ENCODE results near the gene MTRF1L. TPM values are rescaled to one million over a fixed set of nuclear protein-coding genes. Genes with fewer than 3 reads are reported as not detected.
A peak's percentile ranks its signal among the peaks of the same experiment; 100 is the strongest.

MTRF1L gene
- total RNA-seq, 4 donors from 2014 or later, result 13.6 to 31.4 (median 19.1) TPM

- no peak for DNase-seq
- Histone ChIP-seq H3K27ac (no peak overlapping the region), H3K27me3 (no peaks in the 10 kb centered on the region), H3K36me3 (no peaks in the 10 kb centered on the region), H3K4me3 (no peak overlapping the region), H3K4me1 (no peaks in the 10 kb centered on the region), H3K9me3 (no peaks in the 10 kb centered on the region)
- no peak for TF ChIP-seq CTCF (IDR thresholded peaks at IDR 0.05)
- no peak for TF ChIP-seq POLR2A (IDR thresholded peaks at IDR 0.05)
Measured at GRCh38 chr6:152959333-152959732, 43.2 kb downstream of the MTRF1L start.

GRCh38 chr6:152957796-152958195 lies 44.7 kb downstream of the MTRF1L start:
- H3K4me3 ChIP-seq, result no peak overlapping the region
- H3K27me3 ChIP-seq, result no peaks in the 10 kb centered on the region

GRCh38 chr6:152954443-152954842 lies 48.1 kb downstream of the MTRF1L start:
- DNase-seq, result no peak
- TF ChIP-seq CTCF (IDR thresholded peaks at IDR 0.05) (peak in 3 of 6 experiments; percentile 2 to 10 (median 6)), POLR2A (IDR thresholded peaks at IDR 0.05) (no peak)
- Histone ChIP-seq H3K36me3 (no peaks in the 10 kb centered on the region), H3K27ac (no peak overlapping the region), H3K27me3 (no peaks in the 10 kb centered on the region), H3K4me3 (no peak overlapping the region), H3K9me3 (no peaks in the 10 kb centered on the region), H3K4me1 (no peaks in the 10 kb centered on the region)

More at GRCh38 chr6:152957796-152958195, 44.7 kb downstream of the MTRF1L start:
- no peaks in the 10 kb centered on the region for H3K4me1 ChIP-seq
- no peak overlapping the region for H3K27ac ChIP-seq
- no peaks in the 10 kb centered on the region for H3K9me3 ChIP-seq
- DNase-seq, result no peak
- no peaks in the 10 kb centered on the region for H3K36me3 ChIP-seq
- TF ChIP-seq POLR2A (IDR thresholded peaks at IDR 0.05) (no peak), CTCF (IDR thresholded peaks at IDR 0.05) (no peak)

- no peaks in the 10 kb centered on the region for H3K9me3 ChIP-seq
- no peaks in the 10 kb centered on the region for H3K36me3 ChIP-seq
- DNase-seq, result no peak
- H3K27ac ChIP-seq, result no peak overlapping the region
- TF ChIP-seq POLR2A (IDR thresholded peaks at IDR 0.05), result no peak
- peak in 3 of 6 experiments; percentile 7 to 27 (median 15) for TF ChIP-seq CTCF (IDR thresholded peaks at IDR 0.05)
- H3K4me1 ChIP-seq, result no peaks in the 10 kb centered on the region
- H3K4me3 ChIP-seq, result no peak overlapping the region
- no peaks in the 10 kb centered on the region for H3K27me3 ChIP-seq
Measured at GRCh38 chr6:152952866-152953509, 49.5 kb downstream of the MTRF1L start.

- no peaks in the 10 kb centered on the region for H3K36me3 ChIP-seq
- H3K27ac ChIP-seq, result no peak overlapping the region
- H3K4me1 ChIP-seq, result no peaks in the 10 kb centered on the region
- TF ChIP-seq CTCF (IDR thresholded peaks at IDR 0.05), result no peak
- no peak for TF ChIP-seq POLR2A (IDR thresholded peaks at IDR 0.05)
- no peak overlapping the region for H3K4me3 ChIP-seq
- no peaks in the 10 kb centered on the region for H3K27me3 ChIP-seq
- DNase-seq, result no peak
- H3K9me3 ChIP-seq, result no peaks in the 10 kb centered on the region
Measured at GRCh38 chr6:152952045-152952444, 50.5 kb downstream of the MTRF1L start.
